HEK293 (cell line): ENCODE results near the gene PKN1.

ENCODE experiments used
- CTCF ChIA-PET: fragments of 350-600 bp; formaldehyde crosslinking; extraction: SDS; loops from one replicate; lab custom pipeline; 2021; ENCODE audit warnings: antibody characterized with exemption; lab: Yijun Ruan, JAX
- POLR2A ChIA-PET: fragments of 300-600 bp; formaldehyde crosslinking; extraction: SDS; loops from one replicate; lab custom pipeline; 2020; ENCODE audit warnings: antibody characterized with exemption, inconsistent platforms; lab: Yijun Ruan, JAX
- H3K27ac ChIP-seq: fragments of 200-500 bp; sonication (Bioruptor generic); 2 replicates; pipeline ENCODE4 v1.5.1; 2014; ENCODE audit warnings: low read depth, low read length, control low read depth, inconsistent platforms; ENCODE audit errors: extremely low read depth
- H3K36me3 ChIP-seq, 2 experiments: fragments of 200-500 bp in 1 of 2; sonication (Bioruptor generic) in 1 of 2; 1 replicate in 1 of 2; 2 replicates in 1 of 2; pipeline ENCODE4 v1.5.1; 2014 to 2017; ENCODE audit warnings: inconsistent platforms in 2 of 2, low read length in 2 of 2; ENCODE audit not compliant: control insufficient read depth in 2 of 2, insufficient read depth in 1 of 2
- H3K4me1 ChIP-seq: fragments of 200-500 bp; sonication (Bioruptor generic); 2 replicates; pipeline ENCODE4 v1.5.1; 2014; ENCODE audit warnings: mild to moderate bottlenecking, low read length, inconsistent platforms; ENCODE audit not compliant: control insufficient read depth, insufficient read depth
- H3K4me3 ChIP-seq: 2 replicates; pipeline ENCODE4 v1.5.1; 2011; ENCODE audit warnings: low read depth, mild to moderate bottlenecking, control low read depth, low read length, moderate library complexity
- H3K9me3 ChIP-seq: fragments of 200-500 bp; sonication (Bioruptor generic); 2 replicates; pipeline ENCODE4 v1.5.1; 2014; ENCODE audit warnings: low read depth, low read length, inconsistent platforms; ENCODE audit not compliant: control insufficient read depth, insufficient read depth
- EGR2 ChIP-seq: fragments of 450-650 bp; formaldehyde crosslinking; IDR thresholded peaks from 2 replicates; pipeline ENCODE4 v1.5.1; 2016; ENCODE audit warnings: low read depth, missing biosample characterization, missing genetic modification characterization
- HIC1 ChIP-seq: fragments of 450-650 bp; formaldehyde crosslinking; IDR thresholded peaks from 2 replicates; pipeline ENCODE4 v1.5.1; 2016; ENCODE audit warnings: missing biosample characterization, missing genetic modification characterization
- INSM2 ChIP-seq: fragments of 450-650 bp; formaldehyde crosslinking; IDR thresholded peaks from 2 replicates; pipeline ENCODE4 v1.5.1; 2016; ENCODE audit warnings: missing biosample characterization, missing genetic modification characterization
- PATZ1 ChIP-seq: fragments of 450-650 bp; formaldehyde crosslinking; IDR thresholded peaks from 2 replicates; pipeline ENCODE4 v1.5.1; 2016; ENCODE audit warnings: missing biosample characterization, missing genetic modification characterization
- REPIN1 ChIP-seq: fragments of 450-650 bp; formaldehyde crosslinking; IDR thresholded peaks from 2 replicates; pipeline ENCODE4 v1.5.1; 2017; ENCODE audit warnings: missing biosample characterization, missing genetic modification characterization, low read depth
- SALL2 ChIP-seq: fragments of 450-650 bp; formaldehyde crosslinking; IDR thresholded peaks from 2 replicates; pipeline ENCODE4 v1.5.0; 2017; ENCODE audit warnings: missing biosample characterization, mild to moderate bottlenecking, missing genetic modification characterization, borderline replicate concordance
- SCRT2 ChIP-seq: fragments of 450-650 bp; formaldehyde crosslinking; IDR thresholded peaks from 2 replicates; pipeline ENCODE4 v1.5.1; 2016; ENCODE audit warnings: missing biosample characterization, missing genetic modification characterization
- SP3 ChIP-seq: fragments of 450-650 bp; formaldehyde crosslinking; IDR thresholded peaks from 2 replicates; pipeline ENCODE4 v1.5.1; 2016; ENCODE audit warnings: missing biosample characterization, missing genetic modification characterization
- ZBTB7A ChIP-seq: fragments of 450-650 bp; formaldehyde crosslinking; IDR thresholded peaks from 2 replicates; pipeline ENCODE4 v1.5.1; 2016; ENCODE audit warnings: low read depth, missing biosample characterization, missing genetic modification characterization
- ZNF114 ChIP-seq: fragments of 450-650 bp; formaldehyde crosslinking; IDR thresholded peaks from 2 replicates; pipeline ENCODE4 v1.5.0; 2017; ENCODE audit warnings: missing biosample characterization, missing genetic modification characterization
- ZNF2 ChIP-seq: fragments of 450-650 bp; formaldehyde crosslinking; IDR thresholded peaks from 2 replicates; pipeline ENCODE4 v1.5.1; 2016; ENCODE audit warnings: missing biosample characterization, missing genetic modification characterization
- ZNF600 ChIP-seq: fragments of 450-650 bp; formaldehyde crosslinking; IDR thresholded peaks from 2 replicates; pipeline ENCODE4 v1.5.1; 2016; ENCODE audit warnings: missing biosample characterization, missing genetic modification characterization
- ZNF747 ChIP-seq: fragments of 450-650 bp; formaldehyde crosslinking; IDR thresholded peaks from 2 replicates; pipeline ENCODE4 v1.5.1; 2016; ENCODE audit warnings: missing biosample characterization, missing genetic modification characterization
- ZNF843 ChIP-seq: fragments of 450-650 bp; formaldehyde crosslinking; IDR thresholded peaks from 2 replicates; pipeline ENCODE4 v1.5.1; 2016; ENCODE audit warnings: missing biosample characterization, missing genetic modification characterization
- TF ChIP-seq, protein P1 (sequence below): sonication (generic); formaldehyde crosslinking; IDR thresholded peaks from 2 replicates; pipeline ENCODE4 v1.8.1; 2022; ENCODE audit warnings: mild to moderate bottlenecking, moderate library complexity, missing genetic modification reagents
- TF ChIP-seq, protein P2 (sequence below): fragments of 450-650 bp; formaldehyde crosslinking; optimal IDR thresholded peaks from 2 replicates; pipeline ENCODE3; 2016; ENCODE audit warnings: missing biosample characterization, mild to moderate bottlenecking, missing genetic modification characterization
- TF ChIP-seq, protein P3 (sequence below): fragments of 450-650 bp; formaldehyde crosslinking; IDR thresholded peaks from 2 replicates; pipeline ENCODE4 v1.5.1; 2016; ENCODE audit warnings: missing biosample characterization, missing genetic modification characterization

PKN1 gene

GRCh38 chr19:14406645-14407401, 26.3 kb upstream of the PKN1 start:
- Histone ChIP-seq H3K9me3 (no peaks in the 10 kb centered on the region), H3K36me3 (peaks cover 17 to 76% of the 10 kb centered on the region in 2 experiments), H3K4me1 (no peaks in the 10 kb centered on the region), H3K4me3 (no peak overlapping the region), H3K27ac (peak overlapping the region; percentile 50; the same call in 1 of the 2 replicates)
- TF ChIP-seq EGR2 (tag by site-specific recombination) (0 out of 2 replicates have a peak, but pooled peaks have one; percentile 21), REPIN1 (tag by site-specific recombination) (no peak), HIC1 (tag by site-specific recombination) (0 out of 2 replicates have a peak, but pooled peaks have one; percentile 4), ZNF747 (tag by site-specific recombination) (no peak), INSM2 (tag by site-specific recombination) (0 out of 2 replicates have a peak, but pooled peaks have one; percentile 12), ZNF600 (0 out of 2 replicates have a peak, but pooled peaks have one; percentile 7), ZNF2 (tag by site-specific recombination) (0 out of 2 replicates have a peak, but pooled peaks have one; percentile 2), ZNF114 (tag by site-specific recombination) (no peak)
- TF ChIP-seq, protein P1, sequence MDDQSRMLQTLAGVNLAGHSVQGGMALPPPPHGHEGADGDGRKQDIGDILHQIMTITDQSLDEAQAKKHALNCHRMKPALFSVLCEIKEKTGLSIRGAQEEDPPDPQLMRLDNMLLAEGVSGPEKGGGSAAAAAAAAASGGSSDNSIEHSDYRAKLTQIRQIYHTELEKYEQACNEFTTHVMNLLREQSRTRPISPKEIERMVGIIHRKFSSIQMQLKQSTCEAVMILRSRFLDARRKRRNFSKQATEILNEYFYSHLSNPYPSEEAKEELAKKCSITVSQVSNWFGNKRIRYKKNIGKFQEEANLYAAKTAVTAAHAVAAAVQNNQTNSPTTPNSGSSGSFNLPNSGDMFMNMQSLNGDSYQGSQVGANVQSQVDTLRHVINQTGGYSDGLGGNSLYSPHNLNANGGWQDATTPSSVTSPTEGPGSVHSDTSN (CRISPR knock-in tag), result 0 out of 2 replicates have a peak, but pooled peaks have one; percentile 9
- TF ChIP-seq, protein P2, sequence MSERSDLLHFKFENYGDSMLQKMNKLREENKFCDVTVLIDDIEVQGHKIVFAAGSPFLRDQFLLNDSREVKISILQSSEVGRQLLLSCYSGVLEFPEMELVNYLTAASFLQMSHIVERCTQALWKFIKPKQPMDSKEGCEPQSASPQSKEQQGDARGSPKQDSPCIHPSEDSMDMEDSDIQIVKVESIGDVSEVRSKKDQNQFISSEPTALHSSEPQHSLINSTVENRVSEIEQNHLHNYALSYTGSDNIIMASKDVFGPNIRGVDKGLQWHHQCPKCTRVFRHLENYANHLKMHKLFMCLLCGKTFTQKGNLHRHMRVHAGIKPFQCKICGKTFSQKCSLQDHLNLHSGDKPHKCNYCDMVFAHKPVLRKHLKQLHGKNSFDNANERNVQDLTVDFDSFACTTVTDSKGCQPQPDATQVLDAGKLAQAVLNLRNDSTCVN, result peak; percentile 10
- CTCF ChIA-PET, result interaction anchor here (0.5 to 4.3 kb wide), 23 partner anchors 8 to 694 kb away, joined by 3 to 47 read pairs (median 4); partner anchors contain the start of genes ADGRE5, ASF1B and DDX39A
- POLR2A ChIA-PET, result interaction anchor here (0.6 to 2.9 kb wide), 9 partner anchors 14 to 1026 kb away, joined by 3 to 17 read pairs (median 4); partner anchors contain the start of genes ADGRE5, ASF1B and DNAJB1

- POLR2A ChIA-PET, result interaction anchor here (0.6 kb wide), 3 partner anchors 43 to 270 kb away, joined by 3 to 4 read pairs (median 3); no protein-coding TSS in a partner anchor
- Histone ChIP-seq H3K4me3 (no peak overlapping the region), H3K9me3 (no peaks in the 10 kb centered on the region), H3K36me3 (peaks cover 24 to 81% of the 10 kb centered on the region in 2 experiments), H3K4me1 (no peaks in the 10 kb centered on the region), H3K27ac (0 out of 2 replicates have a peak overlapping the region, but pooled peaks have one; percentile 24)
- CTCF ChIA-PET, result interaction anchor here (0.5 to 4.3 kb wide), 9 partner anchors 7 to 271 kb away, joined by 3 to 47 read pairs (median 4); partner anchors contain the start of gene ASF1B
- TF ChIP-seq SALL2 (tag by site-specific recombination), result no peak
- no peak for TF ChIP-seq SP3
- no peak for TF ChIP-seq ZNF843 (tag by site-specific recombination)
- TF ChIP-seq, protein P3, sequence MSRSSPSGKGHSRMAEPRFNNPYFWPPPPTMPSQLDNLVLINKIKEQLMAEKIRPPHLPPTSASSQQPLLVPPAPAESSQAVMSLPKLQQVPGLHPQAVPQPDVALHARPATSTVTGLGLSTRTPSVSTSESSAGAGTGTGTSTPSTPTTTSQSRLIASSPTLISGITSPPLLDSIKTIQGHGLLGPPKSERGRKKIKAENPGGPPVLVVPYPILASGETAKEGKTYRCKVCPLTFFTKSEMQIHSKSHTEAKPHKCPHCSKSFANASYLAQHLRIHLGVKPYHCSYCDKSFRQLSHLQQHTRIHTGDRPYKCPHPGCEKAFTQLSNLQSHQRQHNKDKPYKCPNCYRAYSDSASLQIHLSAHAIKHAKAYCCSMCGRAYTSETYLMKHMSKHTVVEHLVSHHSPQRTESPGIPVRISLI (tag by site-specific recombination), result 0 out of 2 replicates have a peak, but pooled peaks have one; percentile 61
- TF ChIP-seq ZBTB7A (tag by site-specific recombination), result 0 out of 2 replicates have a peak, but pooled peaks have one; percentile 10
- TF ChIP-seq ZNF600, result peak; percentile 94
- peak; percentile 69 for TF ChIP-seq HIC1 (tag by site-specific recombination)
- TF ChIP-seq SCRT2, result peak; percentile 41; the same call in 1 of the 2 replicates
- TF ChIP-seq PATZ1 (tag by site-specific recombination), result peak; percentile 17; the same call in 1 of the 2 replicates
These were observed 25.3 kb upstream of the PKN1 start for GRCh38 chr19:14407605-14408484.
